ENCODE data around the gene ALG8.

ALG8 gene

DNA sequence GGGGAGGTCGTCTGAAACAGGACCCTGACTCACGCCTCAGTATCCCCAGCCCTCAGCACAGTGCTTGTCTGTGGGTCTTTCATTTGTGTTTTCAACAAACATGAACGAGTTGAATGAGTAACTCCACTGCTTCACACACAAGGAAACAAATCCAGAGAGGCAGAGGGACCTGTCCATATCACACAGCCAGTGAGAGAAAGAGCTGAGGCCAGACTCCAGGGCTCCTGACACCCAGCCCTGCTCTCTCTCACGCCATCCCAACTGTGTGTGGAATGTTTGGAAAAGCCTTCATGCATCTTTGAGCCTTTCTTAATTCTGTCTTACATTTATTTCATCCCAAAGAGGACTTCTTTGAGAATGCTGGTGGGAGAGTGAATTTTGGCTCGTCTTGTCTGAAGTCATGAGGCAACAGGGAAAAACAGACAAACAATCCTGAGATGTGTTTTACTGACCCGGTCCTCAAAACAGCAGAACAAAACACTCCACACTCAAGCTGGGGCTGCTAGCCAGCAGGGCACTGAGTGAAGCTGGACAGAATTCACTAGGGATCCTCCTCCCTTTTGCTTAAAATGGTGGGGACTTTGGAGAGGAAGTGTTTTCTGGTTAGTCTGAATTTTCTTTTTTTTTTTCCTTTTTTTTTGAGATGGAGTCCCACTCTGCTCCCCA, 19.7 kb upstream of the ALG8 start:
- H3K27me3 ChIP-seq (ENCODE audit: control insufficient read depth, insufficient read depth, low read length), result no peaks in the 10 kb centered on the region
- no peak overlapping the region for H3K4me3 ChIP-seq (ENCODE audit: low read depth, low read length)
- no peaks in the 10 kb centered on the region for H3K9me3 ChIP-seq (ENCODE audit: control insufficient read depth, insufficient read depth, low read depth, low read length)
- H3K4me1 ChIP-seq (ENCODE audit: control insufficient read depth, insufficient read depth, low read length), result no peaks in the 10 kb centered on the region
- peak overlapping the region; percentile 12 for H3K9ac ChIP-seq (ENCODE audit: low read length)
- no peaks in the 10 kb centered on the region for H3K36me3 ChIP-seq (ENCODE audit: control insufficient read depth, insufficient read depth, low read length)
- no peak overlapping the region for H3K27ac ChIP-seq (ENCODE audit: low read depth, low read length)

DNA sequence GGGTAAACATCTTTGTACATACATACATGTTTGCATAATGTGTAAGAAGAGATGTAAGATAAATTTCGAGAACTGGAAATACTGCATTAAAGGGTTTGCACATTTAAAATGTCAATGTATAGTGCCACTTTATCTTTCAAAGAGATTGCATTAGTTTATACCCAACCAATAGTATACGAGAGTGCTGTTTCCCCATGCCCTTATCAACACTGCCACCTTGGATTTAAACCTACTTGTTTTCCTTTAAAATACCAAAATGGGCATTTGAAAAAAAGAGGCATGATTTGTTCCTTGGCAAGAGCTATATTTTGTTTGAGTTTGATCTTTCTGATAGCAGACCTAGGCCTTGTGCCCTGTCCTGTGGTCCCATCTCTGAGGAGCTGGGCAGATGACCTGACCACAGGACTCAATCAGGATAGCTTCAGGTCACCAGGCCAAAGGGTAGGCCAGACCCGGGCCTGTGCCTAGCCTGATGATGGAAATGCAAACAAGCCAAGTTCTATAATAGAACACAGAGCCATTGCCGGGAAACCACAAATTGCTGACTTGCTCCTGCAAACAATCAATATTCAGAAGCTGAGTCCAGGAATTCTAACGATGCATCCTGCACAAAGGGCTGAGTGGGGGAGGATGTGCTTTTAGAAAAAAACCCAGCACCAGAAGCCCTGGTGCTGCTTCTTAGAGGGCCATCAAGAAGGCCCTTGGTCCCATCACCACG, 16.9 kb upstream of the ALG8 start:
- Histone ChIP-seq H3K9ac (ENCODE audit: low read length) (no peak overlapping the region), H3K36me3 (ENCODE audit: control insufficient read depth, insufficient read depth, low read length) (no peaks in the 10 kb centered on the region), H3K27ac (ENCODE audit: low read depth, low read length) (no peak overlapping the region), H3K9me3 (ENCODE audit: control insufficient read depth, insufficient read depth, low read depth, low read length) (no peaks in the 10 kb centered on the region), H3K4me3 (ENCODE audit: low read depth, low read length) (no peak overlapping the region), H3K4me1 (ENCODE audit: control insufficient read depth, insufficient read depth, low read length) (no peaks in the 10 kb centered on the region), H3K27me3 (ENCODE audit: control insufficient read depth, insufficient read depth, low read length) (no peaks in the 10 kb centered on the region)

DNA sequence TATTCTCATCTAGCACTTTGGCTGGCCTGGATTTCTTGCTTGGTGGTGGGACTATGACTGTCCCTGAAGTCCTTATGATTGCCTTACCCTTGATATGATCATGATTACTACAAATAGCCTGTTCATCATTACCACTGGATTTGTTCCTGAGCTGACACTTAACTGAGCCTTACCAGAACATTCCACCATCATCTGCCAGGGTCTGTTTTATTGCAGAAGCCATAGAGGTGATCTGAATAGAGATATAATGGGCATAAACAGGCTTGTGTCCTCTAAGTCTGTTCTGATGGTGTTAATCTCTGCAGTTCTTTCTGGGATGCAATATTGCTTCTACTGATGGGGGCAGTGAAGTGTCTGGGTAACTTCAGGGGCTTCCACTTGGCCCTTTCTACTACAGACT, 12.4 kb upstream of the ALG8 start:
- no peak overlapping the region for H3K4me3 ChIP-seq (ENCODE audit: low read depth, low read length)
- H3K36me3 ChIP-seq (ENCODE audit: control insufficient read depth, insufficient read depth, low read length), result no peaks in the 10 kb centered on the region
- H3K27me3 ChIP-seq (ENCODE audit: control insufficient read depth, insufficient read depth, low read length), result no peaks in the 10 kb centered on the region
- no peak overlapping the region for H3K9ac ChIP-seq (ENCODE audit: low read length)
- no peak overlapping the region for H3K27ac ChIP-seq (ENCODE audit: low read depth, low read length)
- no peaks in the 10 kb centered on the region for H3K4me1 ChIP-seq (ENCODE audit: control insufficient read depth, insufficient read depth, low read length)
- H3K9me3 ChIP-seq (ENCODE audit: control insufficient read depth, insufficient read depth, low read depth, low read length), result no peaks in the 10 kb centered on the region

DNA sequence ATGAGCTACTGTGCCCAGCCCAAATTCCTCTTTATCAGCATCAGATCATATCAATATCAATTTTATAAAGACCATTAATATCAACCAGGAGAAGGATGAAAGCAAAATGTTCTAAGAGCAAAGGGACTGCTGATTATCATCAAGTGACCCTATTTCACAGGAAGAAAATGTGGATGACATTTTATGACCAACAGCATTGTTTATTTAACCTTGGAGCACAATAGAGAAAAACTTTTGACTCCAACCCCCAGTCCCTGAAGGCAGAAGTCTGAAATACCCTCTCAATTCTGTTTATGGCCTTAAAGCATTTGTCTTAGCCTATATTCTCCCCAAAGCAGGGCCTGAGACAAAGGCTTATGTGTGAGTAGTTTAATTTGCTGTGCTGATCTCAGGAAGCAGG, 11.3 kb upstream of the ALG8 start:
- no peak overlapping the region for H3K4me3 ChIP-seq (ENCODE audit: low read depth, low read length)
- H3K27ac ChIP-seq (ENCODE audit: low read depth, low read length), result no peak overlapping the region
- H3K4me1 ChIP-seq (ENCODE audit: control insufficient read depth, insufficient read depth, low read length), result no peaks in the 10 kb centered on the region
- no peaks in the 10 kb centered on the region for H3K9me3 ChIP-seq (ENCODE audit: control insufficient read depth, insufficient read depth, low read depth, low read length)
- no peak overlapping the region for H3K9ac ChIP-seq (ENCODE audit: low read length)
- H3K36me3 ChIP-seq (ENCODE audit: control insufficient read depth, insufficient read depth, low read length), result no peaks in the 10 kb centered on the region
- no peaks in the 10 kb centered on the region for H3K27me3 ChIP-seq (ENCODE audit: control insufficient read depth, insufficient read depth, low read length)

DNA sequence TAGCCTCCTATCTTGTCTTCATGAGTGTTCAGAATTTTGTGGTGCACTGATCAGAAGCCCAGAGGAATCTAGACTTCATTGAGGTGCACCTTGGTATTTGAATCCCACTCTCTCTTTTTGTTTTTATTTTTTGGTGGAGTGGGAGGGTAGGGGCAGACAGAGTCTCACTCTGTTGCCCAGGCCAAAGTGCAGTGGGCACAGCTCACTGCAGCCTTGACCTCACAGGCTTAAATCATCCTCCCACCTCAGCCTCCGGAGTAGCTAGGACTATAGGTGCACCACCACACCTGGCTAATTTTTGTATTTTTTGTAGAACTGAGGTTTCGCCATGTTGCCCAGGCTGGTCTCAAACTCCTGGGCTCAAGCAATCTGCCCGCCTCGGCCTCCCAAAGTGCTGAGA, 10.9 kb upstream of the ALG8 start:
- no peaks in the 10 kb centered on the region for H3K27me3 ChIP-seq (ENCODE audit: control insufficient read depth, insufficient read depth, low read length)
- no peak overlapping the region for H3K27ac ChIP-seq (ENCODE audit: low read depth, low read length)
- no peak overlapping the region for H3K4me3 ChIP-seq (ENCODE audit: low read depth, low read length)
- H3K4me1 ChIP-seq (ENCODE audit: control insufficient read depth, insufficient read depth, low read length), result no peaks in the 10 kb centered on the region
- no peaks in the 10 kb centered on the region for H3K36me3 ChIP-seq (ENCODE audit: control insufficient read depth, insufficient read depth, low read length)
- H3K9me3 ChIP-seq (ENCODE audit: control insufficient read depth, insufficient read depth, low read depth, low read length), result no peaks in the 10 kb centered on the region
- no peak overlapping the region for H3K9ac ChIP-seq (ENCODE audit: low read length)

DNA sequence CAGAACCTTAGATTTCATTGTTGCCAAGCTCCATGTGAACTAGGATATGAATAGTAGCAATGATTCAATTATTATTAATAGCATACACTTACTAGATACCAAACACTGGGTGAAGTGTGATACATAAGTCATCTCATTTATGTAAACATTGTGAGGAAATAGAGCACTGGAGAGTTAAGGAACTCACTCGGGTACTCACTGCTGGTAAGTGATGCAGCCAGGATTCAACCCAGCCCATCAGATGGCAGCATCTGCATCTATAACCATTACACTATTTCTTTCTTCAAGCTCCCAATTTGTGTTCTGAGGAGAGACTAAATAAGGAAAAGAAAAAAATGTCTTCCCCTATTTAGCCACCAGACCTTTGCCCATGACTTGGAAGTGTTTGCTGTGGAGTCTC, 10.2 kb upstream of the ALG8 start:
- Histone ChIP-seq H3K4me3 (ENCODE audit: low read depth, low read length) (no peak overlapping the region), H3K4me1 (ENCODE audit: control insufficient read depth, insufficient read depth, low read length) (no peaks in the 10 kb centered on the region), H3K27me3 (ENCODE audit: control insufficient read depth, insufficient read depth, low read length) (no peaks in the 10 kb centered on the region)

DNA sequence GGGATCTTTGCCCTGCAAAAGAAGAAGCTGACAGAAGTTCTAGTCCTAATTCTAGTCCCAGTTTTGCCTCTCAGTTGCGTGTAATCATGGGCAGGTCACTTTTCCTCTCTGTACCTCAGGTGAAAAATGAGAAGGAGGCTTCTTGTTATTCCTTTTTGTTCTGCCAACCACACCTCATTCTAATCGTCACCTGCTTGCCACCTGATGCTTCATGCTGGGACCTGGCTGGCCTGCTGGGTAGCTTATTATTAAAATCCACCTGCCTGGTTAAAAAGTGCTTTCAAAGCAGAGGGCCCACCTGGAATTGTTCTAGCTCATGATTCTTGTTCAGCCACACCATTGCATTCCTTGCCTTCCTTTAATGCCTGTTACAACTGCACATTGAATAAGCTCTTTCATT, 8.4 kb upstream of the ALG8 start:
- Histone ChIP-seq H3K27me3 (ENCODE audit: control insufficient read depth, insufficient read depth, low read length) (no peaks in the 10 kb centered on the region), H3K27ac (ENCODE audit: low read depth, low read length) (no peak overlapping the region)

More for the DNA sequence above, 10.2 kb upstream of the ALG8 start:
- no peak overlapping the region for H3K27ac ChIP-seq (ENCODE audit: low read depth, low read length)
- H3K36me3 ChIP-seq (ENCODE audit: control insufficient read depth, insufficient read depth, low read length), result no peaks in the 10 kb centered on the region
- H3K9me3 ChIP-seq (ENCODE audit: control insufficient read depth, insufficient read depth, low read depth, low read length), result no peaks in the 10 kb centered on the region
- no peak overlapping the region for H3K9ac ChIP-seq (ENCODE audit: low read length)

DNA sequence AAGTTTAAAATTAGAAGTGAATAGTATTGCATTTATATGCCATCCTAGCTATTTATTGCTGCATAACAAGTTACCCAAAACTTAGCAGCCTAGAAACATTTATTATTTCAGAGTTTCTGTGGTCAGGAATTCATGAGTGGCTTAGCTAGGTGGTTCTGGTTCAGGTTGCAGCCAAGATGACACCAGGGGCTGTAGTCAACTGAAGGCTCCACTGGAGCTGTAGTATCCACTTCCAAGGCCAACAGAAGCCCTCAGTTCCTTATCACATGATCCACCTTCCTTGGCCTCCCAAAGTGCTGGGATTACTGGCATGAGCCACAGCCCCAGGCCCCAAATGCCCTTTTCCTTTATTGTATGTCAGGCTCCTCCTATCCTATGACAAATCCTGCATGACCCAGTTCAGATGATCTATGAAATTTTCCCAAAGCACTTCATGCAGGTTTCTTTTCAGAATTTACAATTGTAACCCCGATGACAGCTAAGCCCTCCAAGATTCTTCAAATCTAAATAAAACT, 6.1 kb upstream of the ALG8 start:
- H3K9ac ChIP-seq (ENCODE audit: low read length), result no peak overlapping the region
- no peaks in the 10 kb centered on the region for H3K27me3 ChIP-seq (ENCODE audit: control insufficient read depth, insufficient read depth, low read length)
- H3K36me3 ChIP-seq (ENCODE audit: control insufficient read depth, insufficient read depth, low read length), result peaks cover 5% of the 10 kb centered on the region; the same call in 1 of the 2 replicates
- H3K27ac ChIP-seq (ENCODE audit: low read depth, low read length), result no peak overlapping the region
- H3K4me1 ChIP-seq (ENCODE audit: control insufficient read depth, insufficient read depth, low read length), result peaks cover 3% of the 10 kb centered on the region; the same call in 1 of the 2 replicates
- H3K4me3 ChIP-seq (ENCODE audit: low read depth, low read length), result no peak overlapping the region
- no peaks in the 10 kb centered on the region for H3K9me3 ChIP-seq (ENCODE audit: control insufficient read depth, insufficient read depth, low read depth, low read length)

More for the DNA sequence above, 8.4 kb upstream of the ALG8 start:
- no peak overlapping the region for H3K4me3 ChIP-seq (ENCODE audit: low read depth, low read length)
- H3K4me1 ChIP-seq (ENCODE audit: control insufficient read depth, insufficient read depth, low read length), result no peaks in the 10 kb centered on the region
- H3K9ac ChIP-seq (ENCODE audit: low read length), result no peak overlapping the region
- no peaks in the 10 kb centered on the region for H3K9me3 ChIP-seq (ENCODE audit: control insufficient read depth, insufficient read depth, low read depth, low read length)
- no peaks in the 10 kb centered on the region for H3K36me3 ChIP-seq (ENCODE audit: control insufficient read depth, insufficient read depth, low read length)

DNA sequence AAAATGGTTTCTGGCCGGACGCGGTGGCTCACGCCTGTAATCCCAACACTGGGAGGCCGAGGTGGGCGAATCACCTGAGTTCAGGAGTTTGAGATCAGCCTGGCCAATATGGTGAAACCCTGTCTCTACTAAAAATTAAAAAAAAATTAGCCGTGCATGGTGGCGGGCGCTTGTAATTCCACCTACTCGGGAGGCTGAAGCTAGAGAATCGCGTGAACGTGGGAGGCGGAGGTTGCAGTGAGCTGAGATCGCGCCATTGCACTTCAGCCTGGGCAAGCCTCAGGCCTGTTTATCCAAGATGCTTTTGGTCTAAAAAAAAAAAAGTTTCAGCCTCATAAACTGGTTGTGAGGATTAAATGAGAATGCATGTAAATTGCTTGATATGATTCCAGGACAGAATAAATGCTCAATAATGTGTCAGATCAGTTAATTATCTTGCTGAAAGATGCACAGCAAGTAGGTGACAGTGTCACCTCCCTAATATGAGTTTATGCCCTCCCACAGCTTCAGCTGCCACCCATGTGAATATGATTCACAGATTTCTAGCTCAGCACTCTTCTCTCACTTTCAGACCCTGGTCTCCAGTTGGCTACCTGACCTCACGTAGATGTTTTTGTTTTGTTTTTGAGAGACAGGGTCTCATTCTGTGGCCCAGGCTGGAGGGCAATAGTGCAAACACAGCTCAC, 1.1 kb upstream of the ALG8 start:
- Histone ChIP-seq H3K27ac (ENCODE audit: low read depth, low read length) (no peak overlapping the region), H3K36me3 (ENCODE audit: control insufficient read depth, insufficient read depth, low read length) (peaks cover 20% of the 10 kb centered on the region), H3K9ac (ENCODE audit: low read length) (peak overlapping the region; percentile 45), H3K4me3 (ENCODE audit: low read depth, low read length) (peak overlapping the region; percentile 95), H3K9me3 (ENCODE audit: control insufficient read depth, insufficient read depth, low read depth, low read length) (no peaks in the 10 kb centered on the region), H3K27me3 (ENCODE audit: control insufficient read depth, insufficient read depth, low read length) (no peaks in the 10 kb centered on the region), H3K4me1 (ENCODE audit: control insufficient read depth, insufficient read depth, low read length) (peaks cover 4% of the 10 kb centered on the region; the same call in 1 of the 2 replicates)

DNA sequence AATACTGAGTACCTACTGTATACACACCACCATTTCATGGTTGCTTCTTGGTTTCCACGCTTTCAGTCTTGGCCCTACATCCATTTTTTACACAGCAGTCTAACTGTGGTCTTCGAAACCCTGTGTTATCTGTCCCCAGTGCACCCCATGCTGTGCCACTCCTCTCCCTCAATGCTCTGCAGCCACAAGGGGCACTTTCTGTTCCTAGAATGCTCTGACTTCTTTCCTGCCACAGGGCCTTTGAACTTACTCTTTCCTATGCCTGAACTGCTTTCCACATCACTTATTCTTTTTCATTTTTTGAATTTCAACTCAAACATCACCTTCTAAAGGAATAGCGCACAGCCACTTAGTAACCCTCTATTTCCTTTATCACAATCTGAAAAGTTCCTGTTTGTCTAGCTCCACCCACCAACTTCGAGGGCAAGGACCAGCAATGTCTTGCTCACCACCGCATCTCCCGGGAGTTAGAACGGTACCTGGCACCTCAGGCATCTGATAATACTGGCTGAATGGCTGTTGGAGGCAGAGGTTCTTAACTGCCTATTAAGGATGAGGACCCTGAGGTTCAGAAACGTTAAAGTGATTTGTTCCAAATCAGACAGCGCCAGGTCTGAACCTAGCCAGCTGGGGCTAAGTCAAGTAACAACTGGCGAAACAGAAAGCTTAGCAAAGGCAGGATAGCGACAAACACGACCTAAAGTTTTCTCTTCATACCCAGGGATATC, 568 bp downstream of the ALG8 start:
- Histone ChIP-seq H3K27me3 (ENCODE audit: control insufficient read depth, insufficient read depth, low read length) (no peaks in the 10 kb centered on the region), H3K36me3 (ENCODE audit: control insufficient read depth, insufficient read depth, low read length) (peaks cover 24% of the 10 kb centered on the region), H3K9ac (ENCODE audit: low read length) (peak overlapping the region; percentile 95), H3K4me3 (ENCODE audit: low read depth, low read length) (peak overlapping the region; percentile 95), H3K27ac (ENCODE audit: low read depth, low read length) (peak overlapping the region; percentile 95), H3K4me1 (ENCODE audit: control insufficient read depth, insufficient read depth, low read length) (peaks cover 4% of the 10 kb centered on the region; the same call in 1 of the 2 replicates), H3K9me3 (ENCODE audit: control insufficient read depth, insufficient read depth, low read depth, low read length) (no peaks in the 10 kb centered on the region)

Measured in HUES6 (cell line).